ENCODE measurements around the gene SLC38A10. TPM values are rescaled to one million over a fixed set of nuclear protein-coding genes. Genes with fewer than 3 reads are reported as not detected.
A peak's percentile ranks its signal among the peaks of the same experiment; 100 is the strongest.

Gene SLC38A10
- total RNA-seq, result 135 TPM

- peak; percentile 90 for DNase-seq (ENCODE audit: low spot score)
These were observed at the start of gene SLC38A10 for GRCh38 chr17:81295031-81295675. TSS of gene SLC38A10 (minus strand) at chr17:81295307. CDS start at chr17:81294921, 386 bp downstream.

- no peak for DNase-seq (ENCODE audit: low spot score)
These were observed 47.4 kb upstream of the SLC38A10 start for GRCh38 chr17:81342269-81343070.

- DNase-seq (ENCODE audit: low spot score), result no peak
These were observed 46.6 kb upstream of the SLC38A10 start for GRCh38 chr17:81341516-81342268.

- no peak for DNase-seq (ENCODE audit: low spot score)
These were observed 45.8 kb upstream of the SLC38A10 start for GRCh38 chr17:81340607-81341515.

- DNase-seq (ENCODE audit: low spot score), result peak; percentile 67
These were observed 44.6 kb upstream of the SLC38A10 start for GRCh38 chr17:81339534-81340296.

GRCh38 chr17:81339191-81339533, 44.1 kb upstream of the SLC38A10 start:
- no peak for DNase-seq (ENCODE audit: low spot score)

- no peak for DNase-seq (ENCODE audit: low spot score)
These were observed 43.4 kb upstream of the SLC38A10 start for GRCh38 chr17:81338274-81339190.

GRCh38 chr17:81337476-81337879, 42.4 kb upstream of the SLC38A10 start:
- peak; percentile 82 for DNase-seq (ENCODE audit: low spot score)

GRCh38 chr17:81336930-81337325, 41.8 kb upstream of the SLC38A10 start:
- no peak for DNase-seq (ENCODE audit: low spot score)

GRCh38 chr17:81336296-81336929, 41.3 kb upstream of the SLC38A10 start:
- DNase-seq (ENCODE audit: low spot score), result no peak

GRCh38 chr17:81335773-81336157, 40.7 kb upstream of the SLC38A10 start:
- DNase-seq (ENCODE audit: low spot score), result no peak

GRCh38 chr17:81334987-81335772, 40.1 kb upstream of the SLC38A10 start:
- DNase-seq (ENCODE audit: low spot score), result no peak

GRCh38 chr17:81334391-81334901, 39.3 kb upstream of the SLC38A10 start:
- no peak for DNase-seq (ENCODE audit: low spot score)

GRCh38 chr17:81333616-81334368, 38.7 kb upstream of the SLC38A10 start:
- no peak for DNase-seq (ENCODE audit: low spot score)

- DNase-seq (ENCODE audit: low spot score), result no peak
These were observed 37.9 kb upstream of the SLC38A10 start for GRCh38 chr17:81332914-81333528.

- no peak for DNase-seq (ENCODE audit: low spot score)
These were observed 37.2 kb upstream of the SLC38A10 start for GRCh38 chr17:81332118-81332834.
